Muscle layer of colon (tissue), 2 donors: Measurements from ENCODE around the gene TLE3.
"Not testable (repeated sequence)": the region's sequence is repeated elsewhere in the genome, so short reads cannot be mapped to it uniquely, and the experiment has no call there.

ENCODE experiments used
- H3K27ac ChIP-seq: one replicate; pipeline ENCODE4 v1.7.0; 2013; ENCODE audit warnings: low read depth, mild to moderate bottlenecking, low read length, moderate library complexity
- H3K27me3 ChIP-seq, 2 donors: one replicate each; pipeline ENCODE4 v1.7.0; 2013; ENCODE audit warnings: low read length in 2 of 2, mild to moderate bottlenecking in 2 of 2; ENCODE audit not compliant: insufficient read depth in 2 of 2, control insufficient read depth in 1 of 2
- H3K36me3 ChIP-seq: one replicate; pipeline ENCODE4 v1.7.0; 2013; ENCODE audit warnings: mild to moderate bottlenecking, low read length; ENCODE audit not compliant: insufficient read depth
- H3K4me1 ChIP-seq: one replicate; pipeline ENCODE4 v1.7.0; 2013; ENCODE audit warnings: mild to moderate bottlenecking, low read length; ENCODE audit not compliant: insufficient read depth
- H3K4me3 ChIP-seq, 2 donors: one replicate each; pipeline ENCODE4 v1.7.0; 2013; ENCODE audit warnings: low read length in 2 of 2, low read depth in 1 of 2, mild to moderate bottlenecking in 1 of 2, moderate library complexity in 1 of 2
- H3K9ac ChIP-seq: one replicate; pipeline ENCODE4 v1.7.0; 2013; ENCODE audit warnings: low read length
- H3K9me3 ChIP-seq: one replicate; pipeline ENCODE4 v1.7.0; 2013; ENCODE audit warnings: mild to moderate bottlenecking, low read length
- donor health status: abdominal sarcoma.
- donor health status: Adenocarcinoma of cecum.

The TLE3 gene

GRCh38 chr15:70137967-70138366, 40.2 kb upstream of the TLE3 start:
- H3K9ac ChIP-seq, result no peak overlapping the region
- H3K4me1 ChIP-seq, result peaks cover 36% of the 10 kb centered on the region
- no peak overlapping the region for H3K4me3 ChIP-seq
- no peaks in the 10 kb centered on the region for H3K36me3 ChIP-seq
- H3K9me3 ChIP-seq, result no peaks in the 10 kb centered on the region
- no peak overlapping the region for H3K27ac ChIP-seq
- H3K27me3 ChIP-seq, result no peaks in the 10 kb centered on the region

- H3K36me3 ChIP-seq, H3K4me3 ChIP-seq, H3K9ac ChIP-seq, H3K9me3 ChIP-seq, H3K27ac ChIP-seq, H3K27me3 ChIP-seq: not testable (repeated sequence)
- peaks cover 44% of the 10 kb centered on the region for H3K4me1 ChIP-seq
These were observed 39.3 kb upstream of the TLE3 start for GRCh38 chr15:70137021-70137420.

- H3K9ac ChIP-seq, result no peak overlapping the region
- H3K36me3 ChIP-seq, result no peaks in the 10 kb centered on the region
- H3K4me3 ChIP-seq, result no peak overlapping the region
- no peaks in the 10 kb centered on the region for H3K27me3 ChIP-seq
- H3K4me1 ChIP-seq, result peaks cover 18% of the 10 kb centered on the region
- no peaks in the 10 kb centered on the region for H3K9me3 ChIP-seq
- H3K27ac ChIP-seq, result no peak overlapping the region
These were observed 36.2 kb upstream of the TLE3 start for GRCh38 chr15:70133781-70134421.

- Histone ChIP-seq H3K27ac (no peak overlapping the region), H3K9ac (no peak overlapping the region), H3K36me3 (no peaks in the 10 kb centered on the region), H3K27me3 (no peaks in the 10 kb centered on the region), H3K9me3 (no peaks in the 10 kb centered on the region), H3K4me3 (no peak overlapping the region), H3K4me1 (peaks cover 18% of the 10 kb centered on the region)
These were observed 35.6 kb upstream of the TLE3 start for GRCh38 chr15:70133296-70133695.

- Histone ChIP-seq H3K9me3 (no peaks in the 10 kb centered on the region), H3K36me3 (no peaks in the 10 kb centered on the region), H3K27me3 (no peaks in the 10 kb centered on the region), H3K27ac (no peak overlapping the region), H3K9ac (no peak overlapping the region), H3K4me1 (peaks cover 18% of the 10 kb centered on the region), H3K4me3 (no peak overlapping the region)
These were observed 34.9 kb upstream of the TLE3 start for GRCh38 chr15:70132571-70132970.

- Histone ChIP-seq H3K27ac (no peak overlapping the region), H3K36me3 (no peaks in the 10 kb centered on the region), H3K4me1 (peaks cover 18% of the 10 kb centered on the region), H3K9me3 (no peaks in the 10 kb centered on the region), H3K27me3 (no peaks in the 10 kb centered on the region), H3K4me3 (no peak overlapping the region), H3K9ac (no peak overlapping the region)
These were observed 34.4 kb upstream of the TLE3 start for GRCh38 chr15:70132139-70132538.

GRCh38 chr15:70128414-70129140, 30.9 kb upstream of the TLE3 start:
- Histone ChIP-seq H3K36me3 (no peaks in the 10 kb centered on the region), H3K4me1 (peaks cover 17% of the 10 kb centered on the region)

GRCh38 chr15:70127770-70128413, 30.2 kb upstream of the TLE3 start:
- H3K9ac ChIP-seq, result no peak overlapping the region
- no peaks in the 10 kb centered on the region for H3K36me3 ChIP-seq
- peaks cover 10% of the 10 kb centered on the region for H3K4me1 ChIP-seq
- no peak overlapping the region for H3K4me3 ChIP-seq
- H3K9me3 ChIP-seq, result no peaks in the 10 kb centered on the region
- H3K27ac ChIP-seq, result no peak overlapping the region
- no peaks in the 10 kb centered on the region for H3K27me3 ChIP-seq

More at GRCh38 chr15:70128414-70129140, 30.9 kb upstream of the TLE3 start:
- no peak overlapping the region for H3K9ac ChIP-seq
- no peak overlapping the region for H3K27ac ChIP-seq
- H3K4me3 ChIP-seq, result no peak overlapping the region
- no peaks in the 10 kb centered on the region for H3K27me3 ChIP-seq
- H3K9me3 ChIP-seq, result no peaks in the 10 kb centered on the region

GRCh38 chr15:70127288-70127746, 29.6 kb upstream of the TLE3 start:
- H3K27ac ChIP-seq, result no peak overlapping the region
- H3K9me3 ChIP-seq, result no peaks in the 10 kb centered on the region
- no peak overlapping the region for H3K9ac ChIP-seq
- H3K27me3 ChIP-seq, result no peaks in the 10 kb centered on the region
- peaks cover 12% of the 10 kb centered on the region for H3K4me1 ChIP-seq
- H3K36me3 ChIP-seq, result no peaks in the 10 kb centered on the region
- H3K4me3 ChIP-seq, result no peak overlapping the region

- Histone ChIP-seq H3K27ac (no peak overlapping the region), H3K9me3 (no peaks in the 10 kb centered on the region), H3K36me3 (no peaks in the 10 kb centered on the region)
These were observed 28.6 kb upstream of the TLE3 start for GRCh38 chr15:70126362-70126761.

GRCh38 chr15:70125605-70126004, 27.9 kb upstream of the TLE3 start:
- no peak overlapping the region for H3K27ac ChIP-seq
- H3K9ac ChIP-seq, result no peak overlapping the region
- no peak overlapping the region for H3K4me3 ChIP-seq
- no peaks in the 10 kb centered on the region for H3K27me3 ChIP-seq
- H3K9me3 ChIP-seq, result no peaks in the 10 kb centered on the region
- peaks cover 23% of the 10 kb centered on the region for H3K4me1 ChIP-seq
- no peaks in the 10 kb centered on the region for H3K36me3 ChIP-seq

More at GRCh38 chr15:70126362-70126761, 28.6 kb upstream of the TLE3 start:
- Histone ChIP-seq H3K27me3 (no peaks in the 10 kb centered on the region), H3K4me3 (no peak overlapping the region), H3K9ac (no peak overlapping the region), H3K4me1 (peaks cover 15% of the 10 kb centered on the region)
